ENCODE data around the gene WNT2B.
A peak's percentile ranks its signal among the peaks of the same experiment; 100 is the strongest.
"Not testable (repeated sequence)": the region's sequence is repeated elsewhere in the genome, so short reads cannot be mapped to it uniquely, and the experiment has no call there.

Gene WNT2B

DNA sequence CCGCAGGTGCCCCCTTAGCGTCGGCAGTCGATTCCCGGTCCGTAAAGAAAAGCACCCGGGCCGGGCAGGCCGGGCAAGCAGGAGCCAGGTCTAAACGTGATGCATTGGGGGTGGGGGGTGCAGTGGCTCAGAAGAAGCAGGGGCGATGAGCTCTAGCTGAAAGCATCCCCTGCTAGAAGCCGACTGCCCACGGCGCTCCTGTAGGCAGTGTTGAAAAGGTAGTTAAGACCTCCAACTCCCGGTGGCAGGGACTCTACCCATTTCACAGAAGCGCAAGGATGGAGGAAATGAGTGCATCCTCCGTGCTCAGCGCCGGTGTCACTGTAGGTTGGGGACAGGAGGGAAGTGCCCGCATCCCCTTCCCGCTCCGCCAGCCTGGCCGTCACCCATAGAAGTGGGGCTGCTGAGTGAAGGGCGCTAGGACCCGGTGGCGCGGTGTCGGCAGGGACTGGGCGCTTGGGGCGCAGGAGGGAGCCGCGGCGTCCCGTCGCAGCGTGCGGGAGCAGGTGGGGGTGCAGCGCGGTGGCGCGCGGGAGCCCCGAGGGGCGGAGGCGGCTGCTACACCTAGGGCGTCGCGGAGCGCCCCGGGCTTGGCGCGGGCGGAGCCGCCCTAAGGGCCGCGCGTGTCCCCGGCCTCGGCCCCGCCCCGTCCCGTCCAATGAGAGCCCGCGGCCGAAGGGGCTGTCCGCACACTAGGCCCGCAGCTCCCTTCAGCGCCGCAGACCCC, at the start of gene WNT2B:
Gene WNT2B, plus strand, starts transcription at position 688 of the 727 bp plus-strand sequence. CDS start 298 bp downstream, outside the sequence.
- peak; percentile 15 for DNase-seq

DNA sequence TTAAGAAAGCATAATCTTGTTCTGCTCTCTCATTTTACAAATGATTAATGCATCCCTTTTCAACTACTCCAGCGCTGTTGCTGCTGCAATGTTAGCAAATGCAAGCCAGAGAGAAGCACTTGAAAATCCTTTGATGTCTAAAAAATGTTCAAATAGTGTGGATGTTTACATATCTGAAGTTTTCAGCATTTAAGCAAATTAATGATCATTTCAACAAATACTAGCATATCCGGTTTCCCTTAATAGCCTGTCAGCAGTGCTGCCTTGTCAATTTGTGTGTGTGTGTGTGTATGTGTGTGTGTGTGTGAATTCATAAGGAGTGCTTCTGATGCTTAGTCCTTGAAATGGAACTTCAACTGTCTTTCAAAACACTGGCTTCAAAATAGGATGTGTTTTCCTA, 48.1 kb upstream of the WNT2B start:
- DNase-seq, result no peak

GRCh38 chr1:112461200-112461871, 47.4 kb upstream of the WNT2B start:
- DNase-seq, result no peak

DNA sequence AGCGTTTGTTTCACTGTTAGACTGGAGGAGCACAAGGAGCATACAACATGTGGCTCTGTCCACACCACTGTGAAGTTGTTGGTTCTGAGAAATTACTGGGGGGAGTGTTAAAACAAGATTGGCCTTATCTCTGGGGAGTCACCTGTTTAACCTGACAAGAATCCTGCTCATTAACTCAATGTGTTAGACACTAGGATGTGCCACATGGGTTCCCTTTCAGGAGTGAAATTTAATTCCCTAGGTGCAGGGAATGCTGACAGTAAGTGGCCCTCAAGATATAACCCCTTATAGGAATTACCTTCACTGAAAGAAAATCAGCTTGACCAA, 45.8 kb upstream of the WNT2B start:
- no peak for DNase-seq

DNA sequence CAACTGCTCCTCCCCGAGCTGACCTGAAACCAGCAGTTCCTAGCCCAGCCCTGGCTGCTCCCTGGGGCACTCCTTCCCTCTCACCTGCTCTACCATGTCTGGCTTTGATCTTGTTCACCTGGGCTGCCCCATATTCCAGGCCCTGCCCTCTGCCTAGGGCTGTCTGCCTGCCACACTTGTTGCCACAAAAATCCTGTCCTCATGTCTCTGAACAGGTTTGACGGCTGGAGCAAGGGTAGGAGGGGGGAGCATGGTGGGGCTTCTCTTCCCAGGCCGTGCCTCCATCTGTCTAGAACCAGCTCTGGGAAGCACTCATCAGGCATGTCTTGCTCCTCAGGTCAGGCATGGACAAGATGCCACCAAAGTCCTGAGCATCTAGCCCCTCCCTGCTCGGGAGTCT, 44.3 kb upstream of the WNT2B start:
- no peak for DNase-seq

- no peak for DNase-seq
These were observed 43.6 kb upstream of the WNT2B start for GRCh38 chr1:112465122-112465521.

DNA sequence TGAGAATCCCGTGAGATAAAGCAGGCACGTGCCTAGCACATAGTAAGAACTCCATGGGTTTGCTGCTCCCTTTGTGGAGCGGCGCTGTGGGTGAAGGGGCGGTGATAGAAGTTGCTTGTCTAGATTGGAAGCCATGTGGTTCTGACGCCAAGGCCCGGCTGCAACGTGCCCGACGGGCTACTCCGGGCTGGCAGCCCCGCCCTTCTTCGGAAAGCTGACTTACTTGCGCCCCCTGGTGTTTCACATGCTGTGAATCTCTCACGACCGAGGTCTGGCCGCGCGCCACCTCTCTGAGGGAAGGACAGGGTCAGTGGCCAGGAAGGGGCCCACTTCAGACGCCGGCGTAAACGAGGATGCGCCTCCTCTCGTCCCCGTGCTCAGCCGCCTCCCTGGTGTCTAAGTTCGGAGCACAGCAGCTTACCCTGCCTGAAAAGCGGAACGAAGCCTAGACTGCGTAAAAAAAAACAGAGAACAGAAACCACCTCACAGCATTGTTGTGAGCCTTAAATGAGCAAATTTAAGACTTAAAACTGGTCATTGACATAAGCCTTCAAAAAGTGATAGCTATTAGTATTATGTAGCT, 42.6 kb upstream of the WNT2B start:
- peak; percentile 85 for DNase-seq

DNA sequence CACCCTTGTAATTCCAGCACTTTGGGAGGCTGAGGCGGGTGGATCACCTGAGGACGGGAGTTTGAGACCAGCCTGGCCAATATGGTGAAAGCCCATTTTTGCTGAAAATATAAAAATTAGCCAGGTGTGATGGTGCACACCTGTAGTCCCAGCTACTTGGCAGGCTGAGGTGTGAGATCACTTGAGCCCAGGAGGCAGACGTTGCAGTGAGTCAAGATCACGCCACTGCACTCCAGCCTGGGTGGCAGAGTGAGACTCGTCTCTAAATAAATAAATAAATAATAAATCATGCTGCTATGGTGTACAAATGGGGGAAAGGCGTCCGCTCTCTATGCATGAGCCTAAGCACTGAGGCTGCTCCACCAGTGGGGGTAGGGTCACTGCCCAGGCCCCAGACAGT, 38.4 kb upstream of the WNT2B start:
- not testable (repeated sequence) for DNase-seq

GRCh38 chr1:112470966-112471365, 37.8 kb upstream of the WNT2B start:
- DNase-seq, result no peak

GRCh38 chr1:112472142-112472541, 36.6 kb upstream of the WNT2B start:
- DNase-seq, result no peak

DNA sequence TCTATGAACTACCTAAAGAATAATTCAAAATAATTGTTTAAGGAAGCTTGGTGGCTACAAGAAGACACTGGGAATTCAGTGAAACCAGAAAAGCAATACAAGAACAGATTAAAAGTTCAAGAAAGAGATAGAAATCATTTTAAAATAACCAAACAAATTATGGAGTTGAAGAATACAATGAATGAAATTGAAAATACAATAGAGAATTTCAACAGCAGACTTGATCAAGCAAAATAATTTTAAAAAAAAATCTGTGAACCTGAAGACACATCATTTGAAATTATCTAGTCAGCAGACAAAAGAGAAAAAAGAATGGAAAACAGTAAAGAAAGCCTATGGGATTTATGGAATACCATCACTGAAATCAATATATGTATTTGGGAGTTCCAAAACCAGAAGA, 31.2 kb upstream of the WNT2B start:
- no peak for DNase-seq

DNA sequence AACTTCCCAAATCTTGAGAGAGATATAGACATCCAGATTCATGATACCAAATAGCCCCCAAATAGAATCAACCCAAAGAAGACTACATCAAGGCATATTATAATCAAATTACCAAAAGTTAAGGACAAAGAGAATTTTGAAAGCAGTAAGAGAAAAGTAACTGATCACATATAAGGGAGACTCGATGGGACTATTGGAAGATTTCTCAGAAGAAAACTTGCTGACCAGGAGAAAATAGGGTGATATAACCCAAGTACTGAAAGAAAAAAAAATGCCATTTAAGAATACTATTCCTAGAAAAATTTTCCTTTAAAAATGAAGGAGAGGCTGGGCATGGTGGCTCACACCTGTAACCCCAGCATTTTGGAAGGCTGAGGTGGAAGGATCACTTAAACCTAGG, 30.5 kb upstream of the WNT2B start:
- no peak for DNase-seq

DNA sequence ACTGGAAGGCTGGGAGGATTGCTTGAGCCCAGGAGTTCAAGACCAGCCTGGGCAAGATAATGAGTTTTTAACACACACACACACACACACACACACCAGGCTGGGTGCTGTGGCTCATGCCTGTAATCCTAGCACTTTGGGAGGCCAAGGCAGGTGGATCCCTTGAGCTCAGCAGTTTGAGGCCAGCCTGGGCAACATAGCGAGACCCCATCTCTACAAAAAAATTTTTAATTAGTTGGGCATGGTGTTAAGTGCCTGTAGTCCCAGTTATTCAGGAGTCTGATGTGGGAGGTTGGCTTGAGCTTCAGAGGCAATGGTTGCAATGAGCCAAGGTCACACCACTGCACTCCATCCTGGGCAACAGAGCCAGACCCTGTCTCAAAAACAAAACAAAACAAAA, 22.7 kb upstream of the WNT2B start:
- DNase-seq, result not testable (repeated sequence)

DNA sequence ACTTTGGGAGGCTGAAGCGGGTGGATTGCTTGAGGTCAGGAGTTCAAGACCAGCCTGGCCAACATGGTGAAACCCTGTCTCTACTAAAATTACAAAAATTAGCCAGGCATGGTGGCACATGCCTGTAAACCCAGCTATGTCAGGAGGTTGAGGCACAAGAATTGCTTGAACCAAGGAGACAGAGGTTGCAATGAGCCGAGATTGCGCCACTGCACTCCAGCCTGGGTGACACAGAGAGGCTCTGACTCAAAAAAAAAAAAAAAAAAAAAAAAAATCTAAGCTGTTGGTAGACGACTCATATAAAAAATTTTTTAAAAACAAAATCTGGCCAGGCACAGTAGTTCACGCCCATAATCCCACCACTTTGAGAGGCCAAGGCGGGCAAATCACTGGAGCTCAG, 21.1 kb upstream of the WNT2B start:
- DNase-seq, result not testable (repeated sequence)

GRCh38 chr1:112488141-112488540, 20.6 kb upstream of the WNT2B start:
- no peak for DNase-seq

GRCh38 chr1:112492076-112492475, 16.7 kb upstream of the WNT2B start:
- DNase-seq, result no peak

- DNase-seq, result no peak
These were observed 15.4 kb upstream of the WNT2B start for GRCh38 chr1:112493351-112493750.

GRCh38 chr1:112496290-112496689, 12.5 kb upstream of the WNT2B start:
- no peak for DNase-seq

GRCh38 chr1:112501810-112502641, 6.7 kb upstream of the WNT2B start:
- peak; percentile 37 for DNase-seq

- no peak for DNase-seq
These were observed 5.9 kb upstream of the WNT2B start for GRCh38 chr1:112502826-112503225.

DNA sequence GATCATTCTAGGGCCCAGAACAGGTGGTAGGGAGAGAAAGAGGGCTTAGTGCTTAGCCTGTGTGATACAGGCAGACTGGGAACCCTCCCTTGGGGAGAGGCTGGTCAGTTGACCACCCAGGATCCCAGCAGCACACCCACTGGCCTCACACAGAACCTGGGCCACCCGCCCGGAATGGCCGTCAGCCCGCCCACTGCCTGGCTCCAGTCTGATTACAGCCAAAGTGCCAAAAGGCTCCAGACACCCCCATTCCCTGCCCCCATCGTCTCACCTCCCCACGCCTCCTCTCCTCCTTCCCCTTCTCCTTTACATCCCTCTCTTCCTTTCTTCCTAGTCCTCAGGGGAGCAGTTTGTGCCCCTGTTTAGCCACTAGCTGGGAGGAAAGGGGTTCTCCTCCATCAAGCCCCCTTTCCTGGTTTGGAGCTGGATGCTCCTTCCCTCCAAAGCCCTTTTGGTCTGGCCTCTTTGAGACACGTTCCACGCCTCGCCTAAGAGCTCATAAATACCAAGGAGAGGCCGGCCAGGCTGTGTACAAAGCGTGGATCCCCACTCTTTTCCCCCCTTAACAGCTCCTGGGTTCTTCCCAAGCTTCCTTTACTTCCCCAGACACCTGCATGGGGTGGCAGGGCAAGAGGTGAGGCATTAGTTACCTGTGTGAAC, 4.6 kb upstream of the WNT2B start:
- DNase-seq, result no peak

- no peak for DNase-seq
These were observed 3.9 kb upstream of the WNT2B start for GRCh38 chr1:112504661-112505399.
